GM21717 (cell line): Measurements from ENCODE around the gene CBLB.

Experiments
- ATAC-seq: cut with Tn5 transposase; IDR thresholded peaks from one replicate; pipeline ENCODE4 v1.9.1; 2021; ENCODE audit warnings: mild to moderate bottlenecking, moderate library complexity; ENCODE audit not compliant: unreplicated experiment

Gene CBLB

GRCh38 chr3:105868742-105869530 is at the start of gene CBLB:
Gene CBLB, minus strand, starts transcription at chr3:105869012. Its CDS starts 1,435 bp downstream, at chr3:105867577.
- ATAC-seq = peak; percentile 91

- no peak for ATAC-seq
Measured at GRCh38 chr3:105916767-105917166, 48.0 kb upstream of the CBLB start.

GRCh38 chr3:105915524-105915923 is 46.7 kb upstream of the CBLB start:
- ATAC-seq = no peak

- ATAC-seq = no peak
Measured at GRCh38 chr3:105913616-105914015, 44.8 kb upstream of the CBLB start.

- ATAC-seq = no peak
Measured at GRCh38 chr3:105912891-105913290, 44.1 kb upstream of the CBLB start.

- no peak for ATAC-seq
Measured at GRCh38 chr3:105911496-105911895, 42.7 kb upstream of the CBLB start.

- ATAC-seq = no peak
Measured at GRCh38 chr3:105907777-105908176, 39.0 kb upstream of the CBLB start.

GRCh38 chr3:105906836-105907235 is 38.0 kb upstream of the CBLB start:
- ATAC-seq = no peak

- no peak for ATAC-seq
Measured at GRCh38 chr3:105906345-105906744, 37.5 kb upstream of the CBLB start.

- no peak for ATAC-seq
Measured at GRCh38 chr3:105905328-105905727, 36.5 kb upstream of the CBLB start.

GRCh38 chr3:105904678-105905284 is 36.0 kb upstream of the CBLB start:
- ATAC-seq = no peak

- ATAC-seq = no peak
Measured at GRCh38 chr3:105904251-105904650, 35.4 kb upstream of the CBLB start.

- no peak for ATAC-seq
Measured at GRCh38 chr3:105899516-105899915, 30.7 kb upstream of the CBLB start.

GRCh38 chr3:105891101-105891500 is 22.3 kb upstream of the CBLB start:
- no peak for ATAC-seq

- ATAC-seq = no peak
Measured at GRCh38 chr3:105888621-105889579, 20.1 kb upstream of the CBLB start.

- no peak for ATAC-seq
Measured at GRCh38 chr3:105885256-105885655, 16.4 kb upstream of the CBLB start.

- ATAC-seq = no peak
Measured at GRCh38 chr3:105883798-105884377, 15.1 kb upstream of the CBLB start.

- ATAC-seq = no peak
Measured at GRCh38 chr3:105880681-105881290, 12.0 kb upstream of the CBLB start.

GRCh38 chr3:105878061-105878460 is 9.2 kb upstream of the CBLB start:
- ATAC-seq = no peak

GRCh38 chr3:105877336-105877910 is 8.6 kb upstream of the CBLB start:
- ATAC-seq = no peak
